ENCODE results near the gene IL36B. TPM values are rescaled to one million over a fixed set of nuclear protein-coding genes. Genes with fewer than 3 reads are reported as not detected.

IL36B gene
- total RNA-seq, 1 donor from 2014 or later: not detected

- no peak for ATAC-seq
These were observed 5.8 kb upstream of the IL36B start for GRCh38 chr2:113058411-113058994.

DNA sequence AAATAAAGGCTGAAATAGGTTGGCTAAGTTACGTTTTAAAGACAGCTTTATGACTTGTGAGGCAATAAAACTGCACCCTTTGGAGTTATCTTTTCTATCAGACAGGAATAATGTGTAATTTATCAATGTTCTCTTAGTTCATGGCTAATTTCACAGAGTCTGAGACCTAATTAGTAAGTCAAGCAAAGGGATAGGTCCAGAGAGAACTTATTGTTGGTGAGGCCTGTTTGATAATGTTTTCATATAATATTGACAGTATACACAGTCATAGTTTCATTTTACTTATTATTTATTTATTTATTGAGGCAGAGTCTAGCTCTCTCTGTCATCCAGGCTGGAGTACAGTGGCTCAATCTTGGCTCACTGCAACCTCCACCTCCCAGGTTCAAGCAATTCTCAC lies 4.5 kb upstream of the IL36B start:
- intact Hi-C loops (cut with DNase I): no loop called here
- ATAC-seq (no peak), DNase-seq (no peak)
- no peak for TF ChIP-seq CTCF (IDR thresholded peaks at IDR 0.05)
- Histone ChIP-seq H3K9me3 (no peaks in the 10 kb centered on the region), H3K4me1 (no peaks in the 10 kb centered on the region), H3K4me3 (no peak overlapping the region), H3K27me3 (ENCODE audit: low read depth) (no peaks in the 10 kb centered on the region), H3K27ac (no peak overlapping the region), H3K36me3 (no peaks in the 10 kb centered on the region)

More at GRCh38 chr2:113058411-113058994, 5.8 kb upstream of the IL36B start:
- H3K27me3 ChIP-seq (ENCODE audit: low read depth): no peaks in the 10 kb centered on the region
- H3K4me3 ChIP-seq: no peak overlapping the region
- intact Hi-C loops (cut with DNase I): no loop called here
- H3K36me3 ChIP-seq: no peaks in the 10 kb centered on the region
- H3K9me3 ChIP-seq: no peaks in the 10 kb centered on the region
- DNase-seq: no peak
- TF ChIP-seq CTCF (IDR thresholded peaks at IDR 0.05): no peak
- H3K4me1 ChIP-seq: no peaks in the 10 kb centered on the region
- H3K27ac ChIP-seq: no peak overlapping the region

GRCh38 chr2:113056521-113056920 lies 3.9 kb upstream of the IL36B start:
- Histone ChIP-seq H3K27ac (no peak overlapping the region), H3K36me3 (no peaks in the 10 kb centered on the region), H3K27me3 (ENCODE audit: low read depth) (no peaks in the 10 kb centered on the region), H3K9me3 (no peaks in the 10 kb centered on the region), H3K4me1 (no peaks in the 10 kb centered on the region), H3K4me3 (no peak overlapping the region)
- no peak for TF ChIP-seq CTCF (IDR thresholded peaks at IDR 0.05)
- intact Hi-C loops (cut with DNase I): no loop called here
- ATAC-seq (no peak), DNase-seq (no peak)

- Histone ChIP-seq H3K9me3 (no peaks in the 10 kb centered on the region), H3K4me1 (no peaks in the 10 kb centered on the region), H3K4me3 (no peak overlapping the region), H3K36me3 (no peaks in the 10 kb centered on the region), H3K27ac (no peak overlapping the region), H3K27me3 (ENCODE audit: low read depth) (no peaks in the 10 kb centered on the region)
- ATAC-seq: no peak
- intact Hi-C loops (cut with DNase I): no loop called here
- no peak for TF ChIP-seq CTCF (IDR thresholded peaks at IDR 0.05)
- no peak for DNase-seq
These were observed 1.4 kb upstream of the IL36B start for GRCh38 chr2:113054066-113054465.

DNA sequence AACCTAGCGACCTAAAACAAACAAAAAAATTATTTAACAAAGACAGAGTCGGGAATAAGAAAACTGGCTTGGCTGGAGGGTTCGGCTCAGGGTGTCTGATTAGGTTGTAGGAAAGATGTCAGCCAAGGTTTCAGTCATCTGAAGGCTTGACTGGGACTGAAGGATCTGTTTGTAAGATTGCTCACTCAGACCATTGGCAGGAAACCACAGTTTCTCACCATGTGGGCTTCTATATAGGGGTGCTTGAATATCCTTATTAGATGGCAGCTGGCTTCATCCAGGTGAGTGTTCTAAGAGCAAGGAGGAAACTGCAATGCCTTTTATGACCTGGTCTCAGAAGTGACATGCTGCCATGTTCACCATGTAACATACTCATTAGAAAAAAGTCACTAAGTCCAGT lies 999 bp upstream of the IL36B start:
- Histone ChIP-seq H3K27ac (no peak overlapping the region), H3K9me3 (no peaks in the 10 kb centered on the region), H3K36me3 (no peaks in the 10 kb centered on the region), H3K4me1 (no peaks in the 10 kb centered on the region), H3K27me3 (ENCODE audit: low read depth) (no peaks in the 10 kb centered on the region), H3K4me3 (no peak overlapping the region)
- no peak for ATAC-seq
- intact Hi-C loops (cut with DNase I): no loop called here
- DNase-seq: no peak
- TF ChIP-seq CTCF (IDR thresholded peaks at IDR 0.05): no peak
